Endothelial cell of umbilical vein (primary cell): ENCODE data around the gene FRYL. TPM values are rescaled to one million over a fixed set of nuclear protein-coding genes. Genes with fewer than 3 reads are reported as not detected.

Experiments used
- BruUV-seq: library from RNA; stranded (reverse); fragments of 400-500 nt; replicated peaks from 2 replicates; lab custom pipeline; 2021; lab: Mats Ljungman, UMichigan
- CTCF ChIA-PET: fragments of 300-600, 350-600 bp; sonication (Branson Sonifier 250); formaldehyde crosslinking; loops from one replicate; lab custom pipeline; 2021; ENCODE audit warnings: antibody characterized with exemption, inconsistent platforms; lab: Charles Lee
- POLR2A ChIA-PET: fragments of 300-600, 350-600 bp; sonication (Branson Sonifier 250); formaldehyde crosslinking; loops from one replicate; lab custom pipeline; 2021; ENCODE audit warnings: antibody characterized with exemption, inconsistent platforms; lab: Charles Lee
- DNase-seq: peaks from one replicate; pipeline ENCODE4 v3.0.0-alpha.2; 2011; ENCODE audit warnings: low read depth, low spot score
- FAIRE-seq: peaks from 2 replicates; lab custom pipeline; 2011; peaks lifted over from hg19 to GRCh38; lab: Jason Lieb, UNC
- H2AFZ ChIP-seq: 2 replicates; pipeline ENCODE4 v1.6.0; 2012; ENCODE audit warnings: low read depth, low read length, control low read depth, inconsistent platforms
- H3K27ac ChIP-seq: 2 replicates; pipeline ENCODE4 v1.5.1; 2011; ENCODE audit warnings: low read depth, mild to moderate bottlenecking, control low read depth, low read length, moderate library complexity; ENCODE audit not compliant: insufficient read depth
- H3K27me3 ChIP-seq, 2 experiments: 2 replicates each; pipeline versions ENCODE4 v1.6.0 to v1.6.1; 2011; ENCODE audit warnings: low read length in 2 of 2, mixed read lengths in 1 of 2; ENCODE audit not compliant: control insufficient read depth in 2 of 2, insufficient read depth in 2 of 2
- H3K36me3 ChIP-seq, 2 experiments: 2 replicates in 1 of 2; 3 replicates in 1 of 2; pipeline ENCODE4 v1.5.1; 2011; ENCODE audit warnings: low read length in 2 of 2, mild to moderate bottlenecking in 1 of 2, moderate library complexity in 1 of 2; ENCODE audit not compliant: control insufficient read depth in 2 of 2, insufficient read depth in 2 of 2; ENCODE audit errors: extremely low read depth in 1 of 2
- H3K4me1 ChIP-seq: 3 replicates; pipeline ENCODE4 v1.5.1; 2011; ENCODE audit warnings: mild to moderate bottlenecking, low read length; ENCODE audit not compliant: control insufficient read depth, insufficient read depth; ENCODE audit errors: extremely low read depth
- H3K4me2 ChIP-seq: 2 replicates; pipeline ENCODE4 v1.6.1; 2011; ENCODE audit warnings: low read length, control low read depth, mixed read lengths; ENCODE audit not compliant: insufficient read depth
- H3K4me3 ChIP-seq, 3 experiments: fragments of 200-600 bp in 1 of 3; sonication (generic), shearing (Covaris generic) in 1 of 3; replicated peaks in 1 of 3; 2 replicates each; pipeline ENCODE4 v1.5.1; 2011 to 2016; ENCODE audit warnings: control low read depth in 3 of 3, low read length in 3 of 3, mild to moderate bottlenecking in 2 of 3, inconsistent platforms in 1 of 3, low read depth in 1 of 3, moderate library complexity in 1 of 3; ENCODE audit not compliant: insufficient read depth in 1 of 3
- H3K79me2 ChIP-seq: 2 replicates; pipeline ENCODE4 v1.6.0; 2012; ENCODE audit warnings: low read length, inconsistent platforms; ENCODE audit not compliant: control insufficient read depth, insufficient read depth
- H3K9ac ChIP-seq: replicated peaks from 2 replicates; pipeline ENCODE3; 2011; ENCODE audit warnings: low read length, control low read depth; ENCODE audit not compliant: insufficient read depth; ENCODE audit errors: extremely low read depth
- H3K9me1 ChIP-seq: replicated peaks from 3 replicates; pipeline ENCODE4 v1.6.0; 2011; ENCODE audit warnings: mild to moderate bottlenecking, low read length; ENCODE audit not compliant: control insufficient read depth, insufficient read depth; ENCODE audit errors: extremely low read depth
- H3K9me3 ChIP-seq: replicated peaks from 2 replicates; pipeline ENCODE4 v1.5.1; 2012; ENCODE audit warnings: low read length, inconsistent platforms; ENCODE audit not compliant: control insufficient read depth, insufficient read depth
- H4K20me1 ChIP-seq: replicated peaks from 2 replicates; pipeline ENCODE3; 2011; ENCODE audit warnings: mild to moderate bottlenecking, low read length; ENCODE audit not compliant: control insufficient read depth, insufficient read depth; ENCODE audit errors: extremely low read depth
- EZH2 ChIP-seq: IDR thresholded peaks from 2 replicates; pipeline ENCODE4 v1.6.1; 2012; ENCODE audit warnings: borderline replicate concordance, low read depth, mild to moderate bottlenecking, moderate library complexity, low read length, inconsistent platforms; ENCODE audit not compliant: severe bottlenecking
- GATA2 ChIP-seq: IDR thresholded peaks from 2 replicates; pipeline ENCODE4 v1.7.0; 2011; ENCODE audit warnings: low read depth, mild to moderate bottlenecking, moderate library complexity, mixed read lengths, low read length; ENCODE audit not compliant: insufficient read length, insufficient read depth
- MYC ChIP-seq: IDR thresholded peaks from one replicate; pipeline ENCODE4 v1.6.1; 2011; ENCODE audit warnings: mild to moderate bottlenecking, low read depth, low read length
- POLR2A ChIP-seq: IDR thresholded peaks from 2 replicates; pipeline ENCODE4 v1.6.1; 2012; ENCODE audit warnings: low read depth, mild to moderate bottlenecking, control low read depth, low read length
- dilution Hi-C: fragments of 300-500 bp; cut with MboI; formaldehyde crosslinking; loops from one replicate; pipeline ENCODE4 v1.15.0; 2019; ENCODE audit warnings: low sequenced_read_pairs; ENCODE audit not compliant: extremely low pct_ligation_motif_present
- intact Hi-C: fragments of 100-400 bp; cut with micrococcal nuclease; formaldehyde crosslinking; loops from one replicate; pipeline ENCODE4 v1.10.0; 2022
- polyA plus RNA-seq, 4 experiments: library from polyadenylated mRNA; depleted of rRNA in 3 of 4; stranded (reverse) in 3 of 4; unstranded in 1 of 4; fragments of >200 nt; gene quantifications; 2 replicates each; pipeline versions ENCODE4 v1.2.1 to v1.2.3, GENCODE V29; 2011 to 2012; ENCODE audit warnings: missing spikeins in 1 of 4
- total RNA-seq: library from RNA; stranded (reverse); gene quantifications from 2 replicates; pipeline ENCODE4 v1.2.3, GENCODE V29; 2021
- TF ChIP-seq, protein P1 (sequence below), 2 donors: IDR thresholded peaks; 1 replicate in 1 of 2; 2 replicates in 1 of 2; pipeline ENCODE4 v1.5.1; 2011; ENCODE audit warnings: low read length in 2 of 2, mild to moderate bottlenecking in 2 of 2, moderate library complexity in 2 of 2, control low read depth in 1 of 2, inconsistent platforms in 1 of 2, low read depth in 1 of 2; ENCODE audit not compliant: insufficient read depth in 1 of 2; ENCODE audit errors: extremely low read depth in 1 of 2
- TF ChIP-seq, protein P2 (sequence below): IDR thresholded peaks from 2 replicates; pipeline ENCODE4 v1.6.1; 2011; ENCODE audit not compliant: insufficient read depth, insufficient read length

FRYL gene
- total and polyA plus RNA-seq, 2 donors (not counting 3 experiments of a cell fraction or from before 2014, with no cell fraction given) = 17.0 to 84.9 TPM

DNA sequence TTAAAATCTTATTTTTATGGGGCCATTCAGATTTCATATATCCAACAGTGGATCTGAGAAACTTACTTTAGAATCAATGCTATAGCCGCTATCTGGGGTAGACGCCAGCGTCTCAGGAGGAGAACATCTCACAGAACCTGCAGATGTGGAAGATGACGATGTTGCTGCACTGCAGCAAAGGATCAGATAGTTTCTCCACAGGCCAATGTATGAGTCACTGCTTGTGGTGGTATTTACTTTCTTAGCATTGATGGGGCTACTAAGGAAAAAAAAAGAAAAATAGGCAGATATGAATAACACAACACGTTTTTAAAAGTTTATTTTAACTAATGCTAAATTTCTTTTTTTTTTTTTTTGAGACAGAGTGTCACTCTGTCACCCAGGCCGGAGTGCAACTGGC is 204.1 kb downstream of the FRYL start:
- Histone ChIP-seq H3K36me3 (peaks cover 4 to 13% of the 10 kb centered on the region in 2 experiments), H3K27ac (no peak overlapping the region), H3K4me2 (no peak overlapping the region), H3K4me3 (no peak overlapping the region), H2AFZ (no peak overlapping the region), H3K9ac (no peak overlapping the region), H4K20me1 (no peaks in the 10 kb centered on the region), H3K9me1 (no peaks in the 10 kb centered on the region), H3K79me2 (no peaks in the 10 kb centered on the region), H3K9me3 (no peaks in the 10 kb centered on the region), H3K4me1 (no peaks in the 10 kb centered on the region), H3K27me3 (no peaks in the 10 kb centered on the region)
- dilution Hi-C loops (no loop called here), intact Hi-C loops (no loop called here)
- ChIA-PET CTCF (no interaction called here), POLR2A (no interaction called here)
- TF ChIP-seq MYC (no peak), GATA2 (no peak), EZH2 (no peak), POLR2A (no peak)
- TF ChIP-seq, protein P1, sequence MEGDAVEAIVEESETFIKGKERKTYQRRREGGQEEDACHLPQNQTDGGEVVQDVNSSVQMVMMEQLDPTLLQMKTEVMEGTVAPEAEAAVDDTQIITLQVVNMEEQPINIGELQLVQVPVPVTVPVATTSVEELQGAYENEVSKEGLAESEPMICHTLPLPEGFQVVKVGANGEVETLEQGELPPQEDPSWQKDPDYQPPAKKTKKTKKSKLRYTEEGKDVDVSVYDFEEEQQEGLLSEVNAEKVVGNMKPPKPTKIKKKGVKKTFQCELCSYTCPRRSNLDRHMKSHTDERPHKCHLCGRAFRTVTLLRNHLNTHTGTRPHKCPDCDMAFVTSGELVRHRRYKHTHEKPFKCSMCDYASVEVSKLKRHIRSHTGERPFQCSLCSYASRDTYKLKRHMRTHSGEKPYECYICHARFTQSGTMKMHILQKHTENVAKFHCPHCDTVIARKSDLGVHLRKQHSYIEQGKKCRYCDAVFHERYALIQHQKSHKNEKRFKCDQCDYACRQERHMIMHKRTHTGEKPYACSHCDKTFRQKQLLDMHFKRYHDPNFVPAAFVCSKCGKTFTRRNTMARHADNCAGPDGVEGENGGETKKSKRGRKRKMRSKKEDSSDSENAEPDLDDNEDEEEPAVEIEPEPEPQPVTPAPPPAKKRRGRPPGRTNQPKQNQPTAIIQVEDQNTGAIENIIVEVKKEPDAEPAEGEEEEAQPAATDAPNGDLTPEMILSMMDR (IDR thresholded peaks at IDR 0.05; ENCODE audit: extremely low read depth in 1 of 2, insufficient read depth in 1 of 2, low read depth in 1 of 2, low read length in 2 of 2) = no peak
- TF ChIP-seq, protein P2, sequence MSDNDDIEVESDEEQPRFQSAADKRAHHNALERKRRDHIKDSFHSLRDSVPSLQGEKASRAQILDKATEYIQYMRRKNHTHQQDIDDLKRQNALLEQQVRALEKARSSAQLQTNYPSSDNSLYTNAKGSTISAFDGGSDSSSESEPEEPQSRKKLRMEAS = no peak
- DNase-seq (no peak), FAIRE-seq (no peak)
- BruUV-seq = no TSS peak
